Measurements from ENCODE around the gene RIPK3.

- TF ChIP-seq, protein P1, sequence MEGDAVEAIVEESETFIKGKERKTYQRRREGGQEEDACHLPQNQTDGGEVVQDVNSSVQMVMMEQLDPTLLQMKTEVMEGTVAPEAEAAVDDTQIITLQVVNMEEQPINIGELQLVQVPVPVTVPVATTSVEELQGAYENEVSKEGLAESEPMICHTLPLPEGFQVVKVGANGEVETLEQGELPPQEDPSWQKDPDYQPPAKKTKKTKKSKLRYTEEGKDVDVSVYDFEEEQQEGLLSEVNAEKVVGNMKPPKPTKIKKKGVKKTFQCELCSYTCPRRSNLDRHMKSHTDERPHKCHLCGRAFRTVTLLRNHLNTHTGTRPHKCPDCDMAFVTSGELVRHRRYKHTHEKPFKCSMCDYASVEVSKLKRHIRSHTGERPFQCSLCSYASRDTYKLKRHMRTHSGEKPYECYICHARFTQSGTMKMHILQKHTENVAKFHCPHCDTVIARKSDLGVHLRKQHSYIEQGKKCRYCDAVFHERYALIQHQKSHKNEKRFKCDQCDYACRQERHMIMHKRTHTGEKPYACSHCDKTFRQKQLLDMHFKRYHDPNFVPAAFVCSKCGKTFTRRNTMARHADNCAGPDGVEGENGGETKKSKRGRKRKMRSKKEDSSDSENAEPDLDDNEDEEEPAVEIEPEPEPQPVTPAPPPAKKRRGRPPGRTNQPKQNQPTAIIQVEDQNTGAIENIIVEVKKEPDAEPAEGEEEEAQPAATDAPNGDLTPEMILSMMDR (IDR thresholded peaks at IDR 0.05; ENCODE audit: poor library complexity) = no peak
- TF ChIP-seq EZH2 (IDR thresholded peaks at IDR 0.05; ENCODE audit: borderline replicate concordance) (no peak), EZH2phosphoT487 (IDR thresholded peaks at IDR 0.05; ENCODE audit: low read depth, severe bottlenecking, unreplicated experiment) (no peak)
Observed at GRCh38 chr14:24321212-24321975, 18.4 kb downstream of the RIPK3 start.
